GM23338 (cell line): ENCODE data around the gene BLTP3A. TPM values are rescaled to one million over a fixed set of nuclear protein-coding genes. Genes with fewer than 3 reads are reported as not detected.

ENCODE experiments used
- ATAC-seq: fragments of 200-7000 bp; cut with Tn5 transposase; 3 replicates; pipeline ENCODE4 v1.9.1; 2020
- DNase-seq: peaks from one replicate; pipeline ENCODE4 v3.0.0-alpha.2; 2015; ENCODE audit warnings: low spot score
- H2AFZ ChIP-seq: fragments of 200-600 bp; sonication (generic); 2 replicates; pipeline ENCODE4 v1.8.0; 2016; ENCODE audit warnings: antibody characterized with exemption, mild to moderate bottlenecking, moderate library complexity
- H3F3A ChIP-seq: fragments of 200-600 bp; sonication (generic); replicated peaks from 2 replicates; pipeline ENCODE4 v1.8.0; 2017; ENCODE audit warnings: antibody characterized with exemption, mixed run types, low read depth
- H3K27ac ChIP-seq: fragments of 200-600 bp; sonication (generic); 2 replicates; pipeline ENCODE4 v1.6.1; 2016; ENCODE audit warnings: low read depth
- H3K27me3 ChIP-seq: fragments of 200-600 bp; sonication (generic); 2 replicates; pipeline ENCODE4 v1.8.0; 2016; ENCODE audit warnings: mild to moderate bottlenecking, mixed run types, moderate library complexity; ENCODE audit not compliant: insufficient read depth
- H3K36me3 ChIP-seq: fragments of 200-600 bp; sonication (generic); 2 replicates; pipeline ENCODE4 v1.8.0; 2016; ENCODE audit warnings: mild to moderate bottlenecking; ENCODE audit not compliant: insufficient read depth
- H3K4me1 ChIP-seq: fragments of 200-600 bp; sonication (generic); 2 replicates; pipeline ENCODE4 v1.8.0; 2016; ENCODE audit warnings: mild to moderate bottlenecking, moderate library complexity; ENCODE audit not compliant: insufficient read depth
- H3K4me2 ChIP-seq: fragments of 200-600 bp; sonication (generic); 2 replicates; pipeline ENCODE4 v1.7.1; 2017; ENCODE audit warnings: mixed run types
- H3K4me3 ChIP-seq: fragments of 200-600 bp; sonication (generic); 2 replicates; pipeline ENCODE4 v1.6.1; 2016; ENCODE audit warnings: mixed run types
- H3K79me2 ChIP-seq: fragments of 200-600 bp; sonication (generic); replicated peaks from 2 replicates; pipeline ENCODE4 v1.8.0; 2017; ENCODE audit warnings: mild to moderate bottlenecking; ENCODE audit not compliant: insufficient read depth
- H3K9me2 ChIP-seq: fragments of 200-600 bp; sonication (generic); 2 replicates; pipeline ENCODE4 v1.8.0; 2017; ENCODE audit not compliant: insufficient read depth
- H4K20me1 ChIP-seq: fragments of 200-600 bp; sonication (generic); replicated peaks from 2 replicates; pipeline ENCODE4 v1.8.0; 2017; ENCODE audit warnings: mild to moderate bottlenecking; ENCODE audit not compliant: insufficient read depth
- H3K27ac Mint-ChIP-seq: 2 replicates; pipeline ENCODE4 v1.8.0; 2020; ENCODE audit warnings: inconsistent platforms, mild to moderate bottlenecking, moderate library complexity, mixed read lengths
- H3K27me3 Mint-ChIP-seq: 3 replicates; pipeline ENCODE4 v1.8.0; 2022; ENCODE audit warnings: low read depth, mild to moderate bottlenecking, moderate library complexity, mixed read lengths, inconsistent platforms; ENCODE audit not compliant: insufficient read depth, poor library complexity
- H3K36me3 Mint-ChIP-seq: 3 replicates; pipeline ENCODE4 v1.8.0; 2021; ENCODE audit warnings: low read depth, mild to moderate bottlenecking, inconsistent platforms, moderate library complexity, mixed read lengths
- H3K4me1 Mint-ChIP-seq: 3 replicates; pipeline ENCODE4 v1.8.0; 2020; ENCODE audit warnings: mild to moderate bottlenecking, inconsistent platforms, mixed read lengths
- H3K4me3 Mint-ChIP-seq: 3 replicates; pipeline ENCODE4 v1.8.0; 2021; ENCODE audit warnings: moderate library complexity, mild to moderate bottlenecking, inconsistent platforms, mixed read lengths
- H3K9me3 Mint-ChIP-seq: 3 replicates; pipeline ENCODE4 v1.8.0; 2020; ENCODE audit warnings: moderate library complexity, mild to moderate bottlenecking, inconsistent platforms, mixed read lengths
- CREB1 ChIP-seq: fragments of 250-450 bp; sonication (Bioruptor Pico); IDR thresholded peaks from 2 replicates; pipeline ENCODE4 v1.5.0; 2020; ENCODE audit warnings: low read depth, mild to moderate bottlenecking, moderate library complexity
- CTCF ChIP-seq, 2 experiments: fragments of 200-600 bp in 1 of 2; sonication (generic) in 1 of 2; conservative IDR thresholded peaks; 2 replicates each; pipeline versions ENCODE4 v1.5.1 to v1.6.1; 2016 to 2017; ENCODE audit warnings: antibody characterized with exemption in 2 of 2, low read depth in 2 of 2, mild to moderate bottlenecking in 2 of 2, moderate library complexity in 1 of 2
- ETS1 ChIP-seq: IDR thresholded peaks from 2 replicates; pipeline ENCODE4 v1.6.1; 2016; ENCODE audit warnings: antibody characterized with exemption
- EZH2 ChIP-seq: fragments of 200-600 bp; sonication (generic); IDR thresholded peaks from one replicate; pipeline ENCODE4 v1.8.0; 2017; ENCODE audit warnings: antibody characterized with exemption, mild to moderate bottlenecking, low read depth; ENCODE audit not compliant: unreplicated experiment
- EZH2phosphoT487 ChIP-seq: fragments of 200-600 bp; sonication (generic); IDR thresholded peaks from one replicate; pipeline ENCODE4 v1.8.1; 2018; ENCODE audit warnings: antibody characterized with exemption; ENCODE audit not compliant: unreplicated experiment
- JUNB ChIP-seq: IDR thresholded peaks from one replicate; pipeline ENCODE4 v1.6.1; 2016; ENCODE audit warnings: antibody characterized with exemption; ENCODE audit not compliant: unreplicated experiment
- NANOG ChIP-seq: IDR thresholded peaks from 2 replicates; pipeline ENCODE4 v1.6.1; 2016; ENCODE audit warnings: antibody characterized with exemption, borderline replicate concordance
- POLR2AphosphoS5 ChIP-seq: IDR thresholded peaks from 2 replicates; pipeline ENCODE4 v1.6.1; 2016; ENCODE audit warnings: antibody characterized with exemption, low read depth
- REST ChIP-seq: IDR thresholded peaks from one replicate; pipeline ENCODE4 v1.6.1; 2018; ENCODE audit warnings: antibody characterized with exemption; ENCODE audit not compliant: unreplicated experiment
- STAT1 ChIP-seq: IDR thresholded peaks from one replicate; pipeline ENCODE4 v1.6.1; 2016; ENCODE audit warnings: antibody characterized with exemption; ENCODE audit not compliant: unreplicated experiment
- ZNF114 ChIP-seq: fragments of 250-450 bp; sonication (Bioruptor Pico); IDR thresholded peaks from 2 replicates; pipeline ENCODE4 v1.5.0; 2020; ENCODE audit warnings: mild to moderate bottlenecking, moderate library complexity
- ZNF331 ChIP-seq: fragments of 250-450 bp; sonication (Bioruptor Pico); IDR thresholded peaks from 2 replicates; pipeline ENCODE4 v1.5.0; 2020; ENCODE audit warnings: low read depth, mild to moderate bottlenecking, moderate library complexity
- ZNF462 ChIP-seq: fragments of 250-450 bp; sonication (Bioruptor Pico); IDR thresholded peaks from 2 replicates; pipeline ENCODE4 v1.5.0; 2020; ENCODE audit warnings: mild to moderate bottlenecking, moderate library complexity
- polyA plus RNA-seq: library from polyadenylated mRNA; unstranded; fragments of >200 nt; fragmentation: Nextera tagmentation; extraction: Ambion mirVana; gene quantifications from 2 replicates; pipeline ENCODE4 v1.2.1, GENCODE V29; 2016
- total RNA-seq: library from RNA; depleted of rRNA; stranded (reverse); fragments of >200 nt; shearing (Covaris generic); gene quantifications from 2 replicates; pipeline ENCODE4 v1.2.3, GENCODE V29; 2014

The BLTP3A gene
- total and polyA plus RNA-seq, 2 experiments from 2014 or later, result 2.9 to 18.4 TPM

GRCh38 chr6:34817446-34817845 lies 25.6 kb downstream of the BLTP3A start:
- TF ChIP-seq CREB1 (CRISPR knock-in tag) (no peak), STAT1 (no peak), CTCF (conservative IDR thresholded peaks at IDR 0.05; ENCODE audit: low read depth in 2 of 2) (no peak), JUNB (no peak), ZNF462 (CRISPR knock-in tag) (no peak), POLR2AphosphoS5 (no peak), ZNF114 (CRISPR knock-in tag) (no peak), ETS1 (no peak), NANOG (no peak), REST (no peak), EZH2 (no peak), ZNF331 (CRISPR knock-in tag) (no peak), EZH2phosphoT487 (no peak)
- no peaks in the 10 kb centered on the region for H3K4me1 ChIP-seq
- H3K27me3 ChIP-seq, result no peaks in the 10 kb centered on the region
- H3K9me2 ChIP-seq, result no peaks in the 10 kb centered on the region
- H3K36me3 Mint-ChIP-seq, result peaks cover 13% of the 10 kb centered on the region; the same call in 2 of the 3 replicates
- H4K20me1 ChIP-seq, result peaks cover 5% of the 10 kb centered on the region
- no peaks in the 10 kb centered on the region for H3F3A ChIP-seq
- H3K9me3 Mint-ChIP-seq, result no peaks in the 10 kb centered on the region
- ATAC-seq, result no peak
- no peak overlapping the region for H3K4me3 Mint-ChIP-seq
- 0 out of 2 replicates have a peak overlapping the region, but pooled peaks have one; percentile 28 for H3K27ac ChIP-seq
- no peaks in the 10 kb centered on the region for H3K27me3 Mint-ChIP-seq
- H3K4me1 Mint-ChIP-seq, result peaks cover 4% of the 10 kb centered on the region; the same call in 2 of the 3 replicates
- H3K79me2 ChIP-seq, result peaks cover 65% of the 10 kb centered on the region
- no peak overlapping the region for H3K4me3 ChIP-seq
- H3K4me2 ChIP-seq, result no peak overlapping the region
- H3K27ac Mint-ChIP-seq, result no peak overlapping the region
- H3K36me3 ChIP-seq, result no peaks in the 10 kb centered on the region
- H2AFZ ChIP-seq, result no peak overlapping the region
- DNase-seq, result no peak
